ENCODE results near the gene PSEN1. TPM values are rescaled to one million over a fixed set of nuclear protein-coding genes. Genes with fewer than 3 reads are reported as not detected.

Gene PSEN1
- total and polyA plus RNA-seq, 2 of the 8 experiments (the other 6 are each of a cell fraction or from before 2014, with no cell fraction given): 10.1 to 38.7 TPM

GRCh38 chr14:73162251-73162650 is 25.9 kb downstream of the PSEN1 start:
- Histone ChIP-seq H3K23ac (ENCODE audit: insufficient read length) (no peak overlapping the region), H3K9me3 (ENCODE audit: insufficient read depth in 2 of 2, low read depth in 1 of 2, low read length in 1 of 2) (no peaks in the 10 kb centered on the region), H3K18ac (ENCODE audit: extremely low read depth, low read length) (no peak overlapping the region), H4K20me1 (replicated peaks in 1 of 2; ENCODE audit: control insufficient read depth in 1 of 2, insufficient read depth in 2 of 2, low read length in 2 of 2) (peaks cover 0 to 4% of the 10 kb centered on the region in 2 experiments), H3K4ac (replicated peaks; ENCODE audit: insufficient read length, low read depth, low read length) (no peak overlapping the region), H4K91ac (replicated peaks; ENCODE audit: insufficient read length, low read length) (no peak overlapping the region), H3K23me2 (ENCODE audit: low read depth, low read length) (no peaks in the 10 kb centered on the region; the same call in 1 of the 2 replicates), H2AK5ac (ENCODE audit: low read depth, low read length) (no peak overlapping the region), H3K27me3 (replicated peaks in 1 of 4; ENCODE audit: control insufficient read depth in 3 of 4, extremely low read depth in 1 of 4, insufficient read depth in 3 of 4, low read length in 3 of 4) (no peaks in the 10 kb centered on the region), H3K79me1 (ENCODE audit: low read depth, low read length) (no peaks in the 10 kb centered on the region; the same call in 1 of the 2 replicates), H3K14ac (ENCODE audit: insufficient read length) (no peak overlapping the region), H2BK12ac (ENCODE audit: low read depth, low read length) (no peak overlapping the region), H2BK5ac (ENCODE audit: low read depth, low read length) (no peak overlapping the region), H3K4me3 (ENCODE audit: extremely low read depth in 1 of 4, insufficient read depth in 2 of 4, low read depth in 3 of 4, low read length in 4 of 4) (no peak overlapping the region), H3K56ac (replicated peaks; ENCODE audit: insufficient read length, low read depth, low read length) (no peak overlapping the region), H2BK120ac (replicated peaks; ENCODE audit: low read depth, low read length) (no peak overlapping the region), H2BK20ac (ENCODE audit: low read length) (no peak overlapping the region), H4K5ac (ENCODE audit: insufficient read length, low read depth, low read length) (no peak overlapping the region), H3K27ac (ENCODE audit: low read depth, low read length) (no peak overlapping the region), H3K36me3 (ENCODE audit: control insufficient read depth in 2 of 4, insufficient read depth in 4 of 4, low read length in 3 of 4) (peaks cover 0 to 30% (median 5%) of the 10 kb centered on the region in 4 experiments; a peak in 6 of 8 replicates), H4K8ac (ENCODE audit: extremely low read depth, insufficient read depth, low read length) (no peak overlapping the region), H3K9ac (replicated peaks in 1 of 4; ENCODE audit: extremely low read depth in 1 of 4, low read depth in 3 of 4, low read length in 3 of 4) (peak overlapping the region in 1 of 4 experiments; percentile 35; a peak in 1 of 7 replicates), H3K4me1 (replicated peaks in 1 of 4; ENCODE audit: control insufficient read depth in 3 of 4, insufficient read depth in 4 of 4, low read length in 3 of 4) (no peaks in the 10 kb centered on the region), H2AFZ (ENCODE audit: low read length) (no peak overlapping the region), H3K4me2 (ENCODE audit: insufficient read depth in 1 of 2, low read depth in 2 of 2, low read length in 2 of 2) (no peak overlapping the region), H3K79me2 (ENCODE audit: control insufficient read depth in 1 of 2, insufficient read depth in 2 of 2, low read length in 2 of 2) (no peaks in the 10 kb centered on the region), H2BK15ac (ENCODE audit: low read length) (no peak overlapping the region)
- ChIA-PET CTCF (ENCODE audit: partially characterized antibody) (no interaction called here), POLR2A (ENCODE audit: partially characterized antibody) (no interaction called here)
- DNase-seq (ENCODE audit: low read depth in 1 of 2, low spot score in 2 of 2): no peak
- no peak for FAIRE-seq
- WGBS, 2 experiments (ENCODE audit: extremely low coverage in 1 of 2, insufficient coverage in 1 of 2, insufficient read length in 1 of 2, insufficient replicate concordance in 2 of 2, low coverage in 1 of 2, low lambda C conversion rate in 2 of 2, missing lambda C conversion rate in 1 of 2): 81% methylated on average over 3 of the region's 11 CpGs; no CpG with 5 or more reads in 1 of the 2 experiments
- TF ChIP-seq CHD1 (IDR thresholded peaks at IDR 0.05; ENCODE audit: low read depth, low read length) (no peak), EGR1 (IDR thresholded peaks at IDR 0.05; ENCODE audit: borderline replicate concordance, low read depth, low read length) (no peak), SP1 (IDR thresholded peaks at IDR 0.05; ENCODE audit: low read depth, low read length) (no peak)

All from H1 (cell line).